Memory B cell (primary cell): ENCODE results near the gene SRP9.
A peak's percentile ranks its signal among the peaks of the same experiment; 100 is the strongest.

Experiments used
- ATAC-seq: fragments of 150-1000 bp; cut with Tn5 transposase; 2 replicates; pipeline ENCODE4 v1.10.0; 2021; ENCODE audit warnings: low read depth, mild to moderate bottlenecking, moderate library complexity
- DNase-seq, 2 donors: peaks; one replicate each; pipeline ENCODE4 v3.0.0; 2022; ENCODE audit warnings: low spot score in 2 of 2
- H3K27ac Mint-ChIP-seq: one replicate; pipeline ENCODE4 v1.8.0; 2022; ENCODE audit warnings: mild to moderate bottlenecking, moderate library complexity, mixed read lengths
- H3K27me3 Mint-ChIP-seq: one replicate; pipeline ENCODE4 v1.8.0; 2022; ENCODE audit warnings: mixed read lengths
- H3K36me3 Mint-ChIP-seq: one replicate; pipeline ENCODE4 v1.8.0; 2022; ENCODE audit warnings: mild to moderate bottlenecking, mixed read lengths
- H3K4me1 Mint-ChIP-seq: one replicate; pipeline ENCODE4 v1.8.0; 2022; ENCODE audit warnings: mixed read lengths
- H3K4me3 Mint-ChIP-seq: one replicate; pipeline ENCODE4 v1.8.0; 2022; ENCODE audit warnings: mild to moderate bottlenecking, moderate library complexity, mixed read lengths
- H3K9me3 Mint-ChIP-seq: one replicate; pipeline ENCODE4 v1.8.0; 2022; ENCODE audit warnings: mixed read lengths

The SRP9 gene

GRCh38 chr1:225777583-225778336 is at the start of gene SRP9:
SRP9 (plus strand) TSS chr1:225777826; CDS start chr1:225777941, 115 bp downstream.
- DNase-seq (peak; percentile 95 to 98), ATAC-seq (peak; percentile 94)
- peaks cover 13% of the 10 kb centered on the region for H3K36me3 Mint-ChIP-seq
- no peaks in the 10 kb centered on the region for H3K9me3 Mint-ChIP-seq
- peaks cover 15% of the 10 kb centered on the region for H3K4me1 Mint-ChIP-seq
- no peak within 1 kb of the TSS for H3K27ac Mint-ChIP-seq
- no peaks in the 10 kb centered on the region for H3K27me3 Mint-ChIP-seq
- H3K4me3 Mint-ChIP-seq: no peak within 1 kb of the TSS

GRCh38 chr1:225731491-225731890 is 46.1 kb upstream of the SRP9 start:
- ATAC-seq: no peak
- H3K27ac Mint-ChIP-seq: no peak overlapping the region

GRCh38 chr1:225733254-225733653 is 44.4 kb upstream of the SRP9 start:
- H3K27ac Mint-ChIP-seq: no peak overlapping the region
- H3K27me3 Mint-ChIP-seq: no peaks in the 10 kb centered on the region
- ATAC-seq (no peak), DNase-seq (no peak)
- H3K4me1 Mint-ChIP-seq: no peaks in the 10 kb centered on the region
- H3K4me3 Mint-ChIP-seq: no peak overlapping the region
- H3K9me3 Mint-ChIP-seq: no peaks in the 10 kb centered on the region
- no peaks in the 10 kb centered on the region for H3K36me3 Mint-ChIP-seq

More at GRCh38 chr1:225731491-225731890, 46.1 kb upstream of the SRP9 start:
- Mint-ChIP-seq H3K4me3 (no peak overlapping the region), H3K9me3 (no peaks in the 10 kb centered on the region), H3K27me3 (peaks cover 2% of the 10 kb centered on the region), H3K4me1 (no peaks in the 10 kb centered on the region), H3K36me3 (no peaks in the 10 kb centered on the region)
- DNase-seq: no peak

GRCh38 chr1:225735252-225736149 is 42.1 kb upstream of the SRP9 start:
- Mint-ChIP-seq H3K36me3 (no peaks in the 10 kb centered on the region), H3K27me3 (no peaks in the 10 kb centered on the region), H3K4me3 (no peak overlapping the region), H3K4me1 (no peaks in the 10 kb centered on the region), H3K9me3 (no peaks in the 10 kb centered on the region), H3K27ac (no peak overlapping the region)
- ATAC-seq (no peak), DNase-seq (no peak)

GRCh38 chr1:225736437-225737098 is 41.1 kb upstream of the SRP9 start:
- no peak overlapping the region for H3K27ac Mint-ChIP-seq
- ATAC-seq (no peak), DNase-seq (no peak)
- H3K9me3 Mint-ChIP-seq: no peaks in the 10 kb centered on the region
- no peak overlapping the region for H3K4me3 Mint-ChIP-seq
- H3K4me1 Mint-ChIP-seq: no peaks in the 10 kb centered on the region
- H3K36me3 Mint-ChIP-seq: no peaks in the 10 kb centered on the region
- no peaks in the 10 kb centered on the region for H3K27me3 Mint-ChIP-seq

GRCh38 chr1:225737161-225737560 is 40.5 kb upstream of the SRP9 start:
- H3K9me3 Mint-ChIP-seq: no peaks in the 10 kb centered on the region
- H3K4me1 Mint-ChIP-seq: no peaks in the 10 kb centered on the region
- no peaks in the 10 kb centered on the region for H3K36me3 Mint-ChIP-seq
- H3K27ac Mint-ChIP-seq: no peak overlapping the region
- ATAC-seq (no peak), DNase-seq (no peak)
- no peak overlapping the region for H3K4me3 Mint-ChIP-seq
- H3K27me3 Mint-ChIP-seq: no peaks in the 10 kb centered on the region

- H3K27ac Mint-ChIP-seq: no peak overlapping the region
- ATAC-seq: no peak
- H3K4me3 Mint-ChIP-seq: no peak overlapping the region
- no peaks in the 10 kb centered on the region for H3K27me3 Mint-ChIP-seq
- H3K4me1 Mint-ChIP-seq: no peaks in the 10 kb centered on the region
- no peak for DNase-seq
- no peaks in the 10 kb centered on the region for H3K36me3 Mint-ChIP-seq
- H3K9me3 Mint-ChIP-seq: no peaks in the 10 kb centered on the region
Measured at GRCh38 chr1:225737866-225738265, 39.8 kb upstream of the SRP9 start.

GRCh38 chr1:225738763-225739162 is 38.9 kb upstream of the SRP9 start:
- no peaks in the 10 kb centered on the region for H3K27me3 Mint-ChIP-seq
- no peaks in the 10 kb centered on the region for H3K4me1 Mint-ChIP-seq
- DNase-seq (no peak), ATAC-seq (no peak)
- no peaks in the 10 kb centered on the region for H3K9me3 Mint-ChIP-seq
- no peaks in the 10 kb centered on the region for H3K36me3 Mint-ChIP-seq
- H3K4me3 Mint-ChIP-seq: no peak overlapping the region
- no peak overlapping the region for H3K27ac Mint-ChIP-seq

GRCh38 chr1:225739542-225740107 is 38.0 kb upstream of the SRP9 start:
- Mint-ChIP-seq H3K4me1 (no peaks in the 10 kb centered on the region), H3K4me3 (no peak overlapping the region), H3K27me3 (no peaks in the 10 kb centered on the region), H3K9me3 (no peaks in the 10 kb centered on the region), H3K27ac (no peak overlapping the region), H3K36me3 (no peaks in the 10 kb centered on the region)
- ATAC-seq: no peak
- DNase-seq: no peak

- H3K4me1 Mint-ChIP-seq: no peaks in the 10 kb centered on the region
- no peak overlapping the region for H3K4me3 Mint-ChIP-seq
- H3K27ac Mint-ChIP-seq: no peak overlapping the region
- no peaks in the 10 kb centered on the region for H3K9me3 Mint-ChIP-seq
- DNase-seq (no peak), ATAC-seq (no peak)
- no peaks in the 10 kb centered on the region for H3K27me3 Mint-ChIP-seq
- no peaks in the 10 kb centered on the region for H3K36me3 Mint-ChIP-seq
Measured at GRCh38 chr1:225744745-225745144, 32.9 kb upstream of the SRP9 start.

GRCh38 chr1:225745273-225745672 is 32.4 kb upstream of the SRP9 start:
- DNase-seq: no peak
- H3K27ac Mint-ChIP-seq: no peak overlapping the region
- no peaks in the 10 kb centered on the region for H3K9me3 Mint-ChIP-seq
- H3K36me3 Mint-ChIP-seq: no peaks in the 10 kb centered on the region
- no peak overlapping the region for H3K4me3 Mint-ChIP-seq
- no peaks in the 10 kb centered on the region for H3K4me1 Mint-ChIP-seq
- no peaks in the 10 kb centered on the region for H3K27me3 Mint-ChIP-seq
- no peak for ATAC-seq

- DNase-seq (no peak), ATAC-seq (no peak)
- Mint-ChIP-seq H3K9me3 (no peaks in the 10 kb centered on the region), H3K36me3 (no peaks in the 10 kb centered on the region), H3K4me3 (no peak overlapping the region), H3K27me3 (no peaks in the 10 kb centered on the region), H3K4me1 (no peaks in the 10 kb centered on the region), H3K27ac (no peak overlapping the region)
Measured at GRCh38 chr1:225746361-225747179, 31.1 kb upstream of the SRP9 start.

GRCh38 chr1:225747566-225747965 is 30.1 kb upstream of the SRP9 start:
- Mint-ChIP-seq H3K4me1 (no peaks in the 10 kb centered on the region), H3K9me3 (no peaks in the 10 kb centered on the region), H3K27me3 (no peaks in the 10 kb centered on the region), H3K36me3 (no peaks in the 10 kb centered on the region), H3K27ac (no peak overlapping the region), H3K4me3 (no peak overlapping the region)
- ATAC-seq: no peak
- DNase-seq: no peak
